Progenitor cell of endocrine pancreas (in vitro differentiated cells): ENCODE data around the gene NUDT13. TPM values are rescaled to one million over a fixed set of nuclear protein-coding genes. Genes with fewer than 3 reads are reported as not detected.

Source experiments
- DNase-seq: peaks from one replicate; pipeline ENCODE4 v3.0.0; 2021; ENCODE audit warnings: low spot score; ENCODE audit not compliant: unreplicated experiment
- H3K27ac Mint-ChIP-seq: 2 replicates; pipeline ENCODE4 v1.8.0; 2021; ENCODE audit warnings: mild to moderate bottlenecking, moderate library complexity, mixed read lengths
- H3K27me3 Mint-ChIP-seq: 2 replicates; pipeline ENCODE4 v1.8.0; 2021; ENCODE audit warnings: mixed read lengths
- H3K36me3 Mint-ChIP-seq: 2 replicates; pipeline ENCODE4 v1.8.0; 2022; ENCODE audit warnings: mixed read lengths; ENCODE audit not compliant: insufficient read depth
- H3K4me1 Mint-ChIP-seq: 2 replicates; pipeline ENCODE4 v1.8.0; 2021; ENCODE audit warnings: low read depth, mixed read lengths
- H3K4me3 Mint-ChIP-seq: 2 replicates; pipeline ENCODE4 v1.8.0; 2021; ENCODE audit warnings: low read depth, mild to moderate bottlenecking, moderate library complexity, mixed read lengths
- H3K9me3 Mint-ChIP-seq: 2 replicates; pipeline ENCODE4 v1.8.0; 2021; ENCODE audit warnings: low read depth, mixed read lengths
- long read RNA-seq: library from polyadenylated mRNA; unstranded; transcript quantifications from one replicate; pipeline ENCODE4 v2.0.0, GENCODE V29; 2020
- total RNA-seq: library from RNA; stranded (reverse); gene quantifications from 2 replicates; pipeline ENCODE4 v1.2.1, GENCODE V29; 2021
- TF ChIP-seq, protein P1 (sequence below): fragments of 200-600 bp; sonication (generic); IDR thresholded peaks from one replicate; pipeline ENCODE4 v1.5.0; 2021; ENCODE audit warnings: antibody characterized with exemption, mild to moderate bottlenecking; ENCODE audit not compliant: unreplicated experiment

The NUDT13 gene
- total RNA-seq = 3.7 and 3.8 TPM in 2 replicates
- long read RNA-seq, transcript NUDT13-203 (8 exons, 1,919 nt) = major isoform, 7 of 16 reads
- long read RNA-seq, partial matches to known transcripts = 2 of 16 reads
- long read RNA-seq, other reads (novel, unspliced or antisense) = 5 of 16 reads

DNA sequence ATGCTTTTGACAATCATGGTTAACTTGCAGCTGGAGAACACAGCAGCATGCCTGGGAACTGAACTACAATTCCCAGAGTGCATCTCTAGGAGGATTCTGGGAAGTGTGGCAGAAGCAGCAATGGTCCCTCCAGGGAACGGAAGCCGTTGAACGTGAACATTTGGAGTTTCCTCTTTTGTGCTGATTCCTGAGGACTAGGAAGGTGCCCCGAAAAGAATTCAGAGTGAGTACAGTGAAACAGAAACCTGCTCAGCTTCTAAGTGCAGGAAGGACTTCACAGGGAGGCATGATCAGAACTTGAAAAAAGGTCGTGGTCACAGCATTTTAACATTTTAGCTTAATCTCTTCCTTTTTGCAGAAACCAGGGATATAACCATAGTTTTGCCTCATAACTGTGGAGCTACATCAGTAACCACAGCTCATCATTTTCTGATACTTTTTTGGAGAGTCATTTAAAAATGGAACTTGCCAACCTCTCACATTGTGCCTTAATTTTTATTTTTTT lies at the start of gene NUDT13:
Gene NUDT13, plus strand, starts transcription at position 111 of the 505 bp plus-strand sequence. CDS start 3,911 bp downstream, outside the sequence.
- Mint-ChIP-seq H3K27ac (peak within 1 kb of the TSS; percentile 98), H3K9me3 (peaks cover 3% of the 10 kb centered on the region), H3K4me1 (peaks cover 2% of the 10 kb centered on the region), H3K27me3 (no peaks in the 10 kb centered on the region), H3K4me3 (peak within 1 kb of the TSS; percentile 88), H3K36me3 (peaks cover 10% of the 10 kb centered on the region)
- peak; percentile 15 for DNase-seq
- TF ChIP-seq, protein P1, sequence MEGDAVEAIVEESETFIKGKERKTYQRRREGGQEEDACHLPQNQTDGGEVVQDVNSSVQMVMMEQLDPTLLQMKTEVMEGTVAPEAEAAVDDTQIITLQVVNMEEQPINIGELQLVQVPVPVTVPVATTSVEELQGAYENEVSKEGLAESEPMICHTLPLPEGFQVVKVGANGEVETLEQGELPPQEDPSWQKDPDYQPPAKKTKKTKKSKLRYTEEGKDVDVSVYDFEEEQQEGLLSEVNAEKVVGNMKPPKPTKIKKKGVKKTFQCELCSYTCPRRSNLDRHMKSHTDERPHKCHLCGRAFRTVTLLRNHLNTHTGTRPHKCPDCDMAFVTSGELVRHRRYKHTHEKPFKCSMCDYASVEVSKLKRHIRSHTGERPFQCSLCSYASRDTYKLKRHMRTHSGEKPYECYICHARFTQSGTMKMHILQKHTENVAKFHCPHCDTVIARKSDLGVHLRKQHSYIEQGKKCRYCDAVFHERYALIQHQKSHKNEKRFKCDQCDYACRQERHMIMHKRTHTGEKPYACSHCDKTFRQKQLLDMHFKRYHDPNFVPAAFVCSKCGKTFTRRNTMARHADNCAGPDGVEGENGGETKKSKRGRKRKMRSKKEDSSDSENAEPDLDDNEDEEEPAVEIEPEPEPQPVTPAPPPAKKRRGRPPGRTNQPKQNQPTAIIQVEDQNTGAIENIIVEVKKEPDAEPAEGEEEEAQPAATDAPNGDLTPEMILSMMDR = no peak

DNA sequence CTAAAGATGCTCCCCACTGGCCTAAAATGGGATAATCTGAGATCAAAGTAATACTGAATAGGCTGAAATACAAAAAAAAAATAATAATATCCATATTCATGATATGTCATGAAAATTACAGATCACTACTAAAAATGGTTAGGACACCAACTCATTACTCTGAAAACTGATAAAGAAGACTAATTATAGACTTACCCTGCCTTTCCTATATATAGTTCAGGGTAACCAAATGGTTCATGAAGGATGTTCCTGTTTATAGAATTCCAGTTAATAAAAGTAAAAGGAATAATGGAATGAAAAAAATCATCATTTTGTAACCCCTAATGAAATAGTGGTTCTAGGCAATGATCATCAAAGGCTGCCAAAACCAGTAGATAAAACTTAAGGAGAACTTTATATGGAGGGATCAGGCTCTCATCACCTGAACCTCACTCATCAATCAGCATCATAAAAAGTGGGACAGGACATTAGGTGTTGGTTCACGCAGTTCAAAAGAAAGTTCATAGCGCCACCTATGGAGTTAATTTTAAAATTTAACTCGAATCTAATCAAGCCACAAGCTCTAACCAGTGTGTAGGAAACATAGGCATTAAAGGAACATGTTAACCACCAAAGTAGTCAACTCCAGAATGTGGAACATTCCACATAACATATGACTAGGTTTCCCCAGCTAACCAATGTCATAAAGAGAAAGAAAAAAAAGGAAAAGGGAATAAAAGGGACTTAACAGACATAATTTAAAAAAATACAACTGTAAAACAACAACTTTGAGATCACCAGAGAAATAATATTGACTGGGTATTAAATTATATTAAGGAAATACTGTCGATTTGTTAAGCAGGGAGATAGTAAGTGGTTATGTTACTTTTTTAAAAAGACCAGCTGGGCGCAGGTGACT lies 49.3 kb upstream of the NUDT13 start:
- TF ChIP-seq, protein P1 = peak; percentile 64
- H3K4me3 Mint-ChIP-seq = no peak overlapping the region
- H3K27me3 Mint-ChIP-seq = no peaks in the 10 kb centered on the region
- peaks cover 2% of the 10 kb centered on the region for H3K36me3 Mint-ChIP-seq
- DNase-seq = no peak
- H3K4me1 Mint-ChIP-seq = no peaks in the 10 kb centered on the region
- no peaks in the 10 kb centered on the region for H3K9me3 Mint-ChIP-seq
- no peak overlapping the region for H3K27ac Mint-ChIP-seq

DNA sequence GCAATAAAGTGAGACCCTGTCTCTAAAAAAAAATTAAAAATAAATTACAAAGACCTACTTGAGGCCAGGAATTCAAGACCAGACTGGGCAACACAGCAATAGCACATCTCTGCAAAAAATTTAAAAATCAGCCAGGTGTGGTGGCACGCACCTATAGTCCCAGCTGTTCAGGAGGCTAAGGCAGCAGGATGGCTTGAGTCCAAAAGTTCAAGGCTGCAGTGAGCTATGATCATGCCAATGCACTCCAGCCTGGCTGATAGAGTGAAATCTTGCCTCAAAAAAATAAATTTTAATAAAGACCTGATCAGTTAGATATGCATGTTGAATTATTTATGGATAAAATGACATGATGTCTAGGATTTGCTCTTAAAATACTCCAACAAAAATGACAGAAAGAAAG lies 48.5 kb upstream of the NUDT13 start:
- no peak overlapping the region for H3K27ac Mint-ChIP-seq
- H3K9me3 Mint-ChIP-seq = no peaks in the 10 kb centered on the region
- peaks cover 2% of the 10 kb centered on the region for H3K36me3 Mint-ChIP-seq
- no peak overlapping the region for H3K4me3 Mint-ChIP-seq
- TF ChIP-seq, protein P1 = no peak
- H3K27me3 Mint-ChIP-seq = no peaks in the 10 kb centered on the region
- DNase-seq = no peak
- no peaks in the 10 kb centered on the region for H3K4me1 Mint-ChIP-seq

DNA sequence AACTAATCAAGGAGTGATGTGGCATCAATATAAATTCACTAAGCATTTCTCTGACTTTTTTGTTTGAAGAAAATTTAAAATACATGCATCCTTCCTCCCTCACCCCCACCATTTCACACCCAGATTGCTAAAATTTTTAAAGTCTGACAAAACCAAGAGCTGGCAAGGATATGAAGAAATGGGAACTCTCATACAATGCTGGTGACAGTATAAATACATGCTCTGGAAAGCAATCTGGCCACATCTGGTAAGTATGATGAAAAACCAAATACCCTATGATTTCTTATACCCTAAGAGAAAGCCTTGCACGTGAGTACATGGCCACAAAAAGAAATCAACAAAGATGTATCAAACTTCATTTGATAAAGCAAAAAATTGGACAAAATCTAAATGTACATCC lies 44.8 kb upstream of the NUDT13 start:
- Mint-ChIP-seq H3K4me3 (no peak overlapping the region), H3K4me1 (no peaks in the 10 kb centered on the region), H3K36me3 (peaks cover 6% of the 10 kb centered on the region), H3K27ac (no peak overlapping the region), H3K27me3 (no peaks in the 10 kb centered on the region), H3K9me3 (no peaks in the 10 kb centered on the region)
- no peak for DNase-seq
- TF ChIP-seq, protein P1 = no peak

DNA sequence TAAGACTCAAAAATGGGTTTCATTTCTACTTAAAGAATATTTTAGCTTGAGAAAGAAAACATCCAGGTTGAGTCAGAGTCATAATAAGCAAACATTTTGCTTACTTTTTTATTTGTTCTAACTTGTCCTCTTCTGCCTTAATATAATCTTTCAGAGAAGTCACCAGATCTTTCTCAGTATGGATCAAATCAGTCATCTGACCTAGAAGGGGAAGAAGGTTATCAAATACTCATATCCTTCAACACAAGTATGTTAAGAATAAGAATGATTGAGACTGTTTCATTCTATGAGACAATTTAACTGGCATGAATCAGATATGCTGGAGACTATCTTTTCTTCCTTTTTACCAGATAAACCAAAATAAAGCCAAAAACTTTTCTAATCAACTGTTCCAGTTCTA lies 36.6 kb upstream of the NUDT13 start:
- Mint-ChIP-seq H3K4me3 (no peak overlapping the region), H3K27me3 (no peaks in the 10 kb centered on the region), H3K27ac (no peak overlapping the region), H3K9me3 (no peaks in the 10 kb centered on the region), H3K36me3 (peaks cover 10% of the 10 kb centered on the region), H3K4me1 (no peaks in the 10 kb centered on the region)
- no peak for DNase-seq
- TF ChIP-seq, protein P1 = no peak
